Stimulated activated CD4-positive, alpha-beta T cell treated with anti-CD3 and anti-CD28 coated beads, Interleukin-1b, Interleukin-23, amount 100 ng/mL, for 1 hour (primary cell): ENCODE data around the gene PIGN.

Experiments used
- DNase-seq, 2 donors: peaks; one replicate each; pipeline ENCODE4 v3.0.0-alpha.2; 2020; ENCODE audit warnings: low read depth in 2 of 2

PIGN gene

GRCh38 chr18:62118328-62118727 is 68.5 kb downstream of the PIGN start:
- DNase-seq: no peak

- no peak for DNase-seq
These were observed 77.2 kb downstream of the PIGN start for GRCh38 chr18:62109676-62110075.

GRCh38 chr18:62107881-62108280 is 79.0 kb downstream of the PIGN start:
- DNase-seq: no peak

- no peak for DNase-seq
These were observed 80.6 kb downstream of the PIGN start for GRCh38 chr18:62106271-62106670.

- no peak for DNase-seq
These were observed 81.5 kb downstream of the PIGN start for GRCh38 chr18:62105376-62105775.

- no peak for DNase-seq
These were observed 84.6 kb downstream of the PIGN start for GRCh38 chr18:62102221-62102620.

- no peak for DNase-seq
These were observed 85.5 kb downstream of the PIGN start for GRCh38 chr18:62101321-62101721.

GRCh38 chr18:62098960-62099359 is 87.9 kb downstream of the PIGN start:
- DNase-seq: no peak

GRCh38 chr18:62097698-62098097 is 89.2 kb downstream of the PIGN start:
- no peak for DNase-seq

GRCh38 chr18:62091487-62092120 is 95.3 kb downstream of the PIGN start:
- DNase-seq: no peak

GRCh38 chr18:62089174-62089573 is 97.7 kb downstream of the PIGN start:
- DNase-seq: no peak

GRCh38 chr18:62088156-62088555 is 98.7 kb downstream of the PIGN start:
- no peak for DNase-seq

- no peak for DNase-seq
These were observed 101.1 kb downstream of the PIGN start for GRCh38 chr18:62085756-62086155.

- DNase-seq: no peak
These were observed 105.0 kb downstream of the PIGN start for GRCh38 chr18:62081761-62082294.

- no peak for DNase-seq
These were observed 105.6 kb downstream of the PIGN start for GRCh38 chr18:62081248-62081647.

GRCh38 chr18:62080172-62080900 is 106.5 kb downstream of the PIGN start:
- no peak for DNase-seq

- no peak for DNase-seq
These were observed 113.2 kb downstream of the PIGN start for GRCh38 chr18:62073461-62074281.

GRCh38 chr18:62072370-62072769 is 114.5 kb downstream of the PIGN start:
- DNase-seq: no peak

GRCh38 chr18:62071071-62071470 is 115.8 kb downstream of the PIGN start:
- no peak for DNase-seq

- no peak for DNase-seq
These were observed 116.6 kb downstream of the PIGN start for GRCh38 chr18:62070302-62070701.

- DNase-seq: no peak
These were observed 117.3 kb downstream of the PIGN start for GRCh38 chr18:62069556-62069955.

GRCh38 chr18:62066102-62066818 is 120.6 kb downstream of the PIGN start:
- no peak for DNase-seq
